K562 (cell line): ENCODE measurements around the gene TRAIP. TPM values are rescaled to one million over a fixed set of nuclear protein-coding genes. Genes with fewer than 3 reads are reported as not detected.
A peak's percentile ranks its signal among the peaks of the same experiment; 100 is the strongest.

Source experiments
- ATAC-seq: fragments of 200-7000 bp; cut with Tn5 transposase; 3 replicates; pipeline ENCODE4 v1.9.1; 2020; ENCODE audit warnings: moderate library complexity
- BruUV-seq: library from RNA; stranded (reverse); fragments of 400-500 nt; replicated peaks from 2 replicates; lab custom pipeline; 2021; lab: Mats Ljungman, UMichigan
- CTCF ChIA-PET: fragments of 300-600 bp; formaldehyde crosslinking; extraction: SDS; loops from one replicate; lab custom pipeline; 2021; ENCODE audit warnings: low intra/inter-chr PET ratio; lab: Yijun Ruan, JAX
- POLR2A ChIA-PET: fragments of 300-600, 350-650 bp; sonication (Branson Sonifier 250); formaldehyde crosslinking; extraction: SDS; loops from one replicate; lab custom pipeline; 2021; ENCODE audit warnings: antibody characterized with exemption, inconsistent platforms; lab: Yijun Ruan, JAX
- DNase-seq, 4 experiments: peaks; one replicate each; pipeline versions ENCODE4 v3.0.0 to v3.0.0-alpha.2; 2011 to 2018; ENCODE audit warnings: low spot score in 3 of 4, mixed read lengths in 3 of 4; ENCODE audit errors: extremely low read depth in 1 of 4
- FAIRE-seq: peaks from 2 replicates; lab custom pipeline; 2011; peaks lifted over from hg19 to GRCh38; lab: Jason Lieb, UNC
- H2AFZ ChIP-seq: 2 replicates; pipeline ENCODE4 v1.6.0; 2011; ENCODE audit warnings: low read depth, low read length, control low read depth, inconsistent platforms
- H3K27ac ChIP-seq: fragments of 200-600 bp; 3 replicates; pipeline ENCODE4 v1.8.0; 2011; ENCODE audit warnings: low read depth, mild to moderate bottlenecking, control low read depth, inconsistent platforms, low read length, moderate library complexity, mixed read lengths; ENCODE audit errors: extremely low read depth
- H3K27me3 ChIP-seq, 2 experiments: fragments of 300-600 bp in 1 of 2; 2 replicates in 1 of 2; 3 replicates in 1 of 2; pipeline versions ENCODE4 v1.6.0 to v1.8.0; 2011; ENCODE audit warnings: inconsistent platforms in 2 of 2, low read length in 2 of 2, mild to moderate bottlenecking in 1 of 2, mixed read lengths in 1 of 2, moderate library complexity in 1 of 2; ENCODE audit not compliant: control insufficient read depth in 2 of 2, insufficient read depth in 2 of 2
- H3K36me3 ChIP-seq: fragments of 300-600 bp; 3 replicates; pipeline ENCODE4 v1.8.0; 2011; ENCODE audit warnings: mild to moderate bottlenecking, low read length, inconsistent platforms; ENCODE audit not compliant: control insufficient read depth, insufficient read depth
- H3K4me1 ChIP-seq, 2 experiments: fragments of 200-600 bp in 1 of 2; replicated peaks in 1 of 2; 2 replicates in 1 of 2; 3 replicates in 1 of 2; pipeline versions ENCODE4 v1.5.1 to v1.8.0; 2011; ENCODE audit warnings: inconsistent platforms in 2 of 2, low read length in 2 of 2, mild to moderate bottlenecking in 1 of 2, mixed read lengths in 1 of 2, moderate library complexity in 1 of 2; ENCODE audit not compliant: control insufficient read depth in 2 of 2, insufficient read depth in 2 of 2
- H3K4me2 ChIP-seq: 2 replicates; pipeline ENCODE4 v1.6.1; 2011; ENCODE audit warnings: low read length, control low read depth, inconsistent platforms, mixed read lengths; ENCODE audit not compliant: insufficient read depth
- H3K4me3 ChIP-seq: fragments of 200-600 bp; sonication (generic), shearing (Covaris generic); 2 replicates; pipeline ENCODE4 v1.5.1; 2016; ENCODE audit warnings: control low read depth, inconsistent platforms
- H3K79me2 ChIP-seq: fragments of 200-600 bp; 3 replicates; pipeline ENCODE4 v1.8.0; 2011; ENCODE audit warnings: low read length, inconsistent platforms; ENCODE audit not compliant: control insufficient read depth, insufficient read depth
- H3K9ac ChIP-seq, 2 experiments: 2 replicates each; pipeline versions ENCODE4 v1.6.0 to v1.6.1; 2011; ENCODE audit warnings: low read depth in 2 of 2, low read length in 2 of 2, control low read depth in 1 of 2, inconsistent platforms in 1 of 2, mild to moderate bottlenecking in 1 of 2, mixed read lengths in 1 of 2; ENCODE audit not compliant: insufficient read depth in 1 of 2
- H3K9me1 ChIP-seq: one replicate; pipeline ENCODE4 v1.6.0; 2011; ENCODE audit warnings: inconsistent platforms, mild to moderate bottlenecking, low read length, moderate library complexity; ENCODE audit not compliant: control insufficient read depth, insufficient read depth
- H3K9me3 ChIP-seq: replicated peaks from 2 replicates; pipeline ENCODE4 v1.5.1; 2011; ENCODE audit warnings: low read depth, low read length, inconsistent platforms; ENCODE audit not compliant: control insufficient read depth, insufficient read depth
- H4K20me1 ChIP-seq: replicated peaks from 2 replicates; pipeline ENCODE4 v1.6.1; 2011; ENCODE audit warnings: low read length, inconsistent platforms, mixed read lengths; ENCODE audit not compliant: control insufficient read depth, insufficient read depth
- BHLHE40 ChIP-seq: IDR thresholded peaks from 2 replicates; pipeline ENCODE4 v1.6.1; 2011; ENCODE audit warnings: low read length, improper control_type of control experiment
- HDAC8 ChIP-seq: fragments of 450-650 bp; IDR thresholded peaks from 2 replicates; pipeline ENCODE4 v1.6.1; 2016; ENCODE audit warnings: mild to moderate bottlenecking, missing genetic modification characterization, moderate library complexity, missing compliant biosample characterization
- KAT2B ChIP-seq: IDR thresholded peaks from one replicate; pipeline ENCODE4 v1.6.1; 2012; ENCODE audit warnings: low read depth, mild to moderate bottlenecking, control low read depth, inconsistent platforms, low read length, moderate library complexity
- WGBS: fragments of 100-300 bp; shearing (Covaris generic); methylation state at CpG from one replicate; pipeline ENCODE4 v1.1.6; 2016; ENCODE audit warnings: low coverage, mixed read lengths; ENCODE audit not compliant: insufficient coverage; ENCODE audit errors: missing lambda C conversion rate; 5-methylcytosine and 5-hydroxymethylcytosine counted together
- in situ Hi-C: fragments of 300-500 bp; cut with MboI; formaldehyde crosslinking; loops from 4 replicates; pipeline ENCODE4 v1.15.0; 2018; ENCODE audit warnings: inconsistent platforms, mixed read lengths
- intact Hi-C: fragments of 100-400 bp; cut with micrococcal nuclease; formaldehyde crosslinking; loops from 2 replicates; pipeline ENCODE4 v1.14.2; 2022
- polyA plus RNA-seq, 8 experiments: library from polyadenylated mRNA; depleted of rRNA in 4 of 8; stranded (reverse) in 5 of 8; unstranded in 3 of 8; fragments of >200 nt; fragmentation: Nextera tagmentation in 2 of 8; fragmentation: Illumina TruSeq in 1 of 8; extraction: Ambion mirVana in 2 of 8; extraction: Trizol in 1 of 8; gene quantifications; 2 replicates each; pipeline versions ENCODE4 v1.2.1 to v1.2.3, GENCODE V29; 2011 to 2014; ENCODE audit warnings: inconsistent platforms in 1 of 8, missing spikeins in 1 of 8
- total RNA-seq, 7 experiments: library from RNA; depleted of rRNA in 6 of 7; stranded (reverse); fragments of >200 nt in 6 of 7; fragmentation: Illumina TruSeq in 2 of 7; extraction: Trizol in 2 of 7; gene quantifications; 2 replicates each; pipeline versions ENCODE4 v1.2.1 to v1.2.3, GENCODE V29; 2011 to 2021; ENCODE audit warnings: low replicate concordance in 1 of 7
- TF ChIP-seq, protein P1 (sequence below): fragments of 450-650 bp; formaldehyde crosslinking; IDR thresholded peaks from 2 replicates; pipeline ENCODE4 v1.4.0; 2022; ENCODE audit warnings: missing genetic modification characterization

TRAIP gene
- total and polyA plus RNA-seq, 9 of the 15 experiments (the other 6 are each of a cell fraction or from before 2014, with no cell fraction given) = 14.3 to 38.6 (median 21.2) TPM

DNA sequence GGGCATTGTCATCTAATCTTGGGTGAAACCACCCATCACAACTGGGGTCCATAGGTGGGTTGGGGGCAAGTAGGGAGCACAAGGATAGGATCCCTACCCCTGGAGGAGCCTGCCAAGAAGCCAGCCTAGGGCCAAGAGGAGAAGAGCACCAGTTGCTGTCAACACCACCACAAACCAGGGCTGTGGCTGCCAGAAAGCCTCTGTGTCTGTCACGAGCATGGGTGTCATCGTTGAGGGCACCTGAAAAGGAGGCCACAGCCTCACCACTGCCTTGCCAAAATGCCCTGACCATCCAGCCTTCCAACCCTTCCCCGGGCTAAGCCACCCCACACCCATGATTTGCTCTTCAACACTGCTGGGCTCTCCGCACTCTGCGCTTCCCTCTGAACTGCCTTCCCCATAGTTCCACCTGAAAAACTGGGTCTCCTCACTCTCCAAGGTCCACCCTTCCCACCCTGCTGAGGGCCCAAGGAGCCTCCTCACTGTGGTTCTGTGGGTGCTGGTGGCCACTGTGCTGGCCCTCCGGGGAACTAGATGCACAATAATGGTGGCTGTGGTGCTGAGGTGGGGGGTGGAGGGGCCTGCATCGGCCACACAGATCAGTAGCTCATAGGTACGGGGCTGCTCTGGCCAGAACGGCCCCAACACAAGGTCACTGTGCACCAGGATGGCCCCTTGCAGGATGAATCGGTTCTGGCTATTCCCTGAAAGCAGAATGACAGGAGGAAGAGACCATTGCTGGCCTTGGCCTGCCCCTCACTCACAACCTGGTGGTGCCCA lies 63.8 kb downstream of the TRAIP start:
- Histone ChIP-seq H3K36me3 (no peaks in the 10 kb centered on the region), H3K4me1 (peaks cover 3 to 11% of the 10 kb centered on the region in 2 experiments; a peak in 3 of 5 replicates), H4K20me1 (no peaks in the 10 kb centered on the region), H3K79me2 (no peaks in the 10 kb centered on the region), H2AFZ (no peak overlapping the region), H3K9me1 (no peaks in the 10 kb centered on the region), H3K4me2 (no peak overlapping the region), H3K27ac (no peak overlapping the region), H3K4me3 (no peak overlapping the region), H3K9me3 (no peaks in the 10 kb centered on the region), H3K27me3 (no peaks in the 10 kb centered on the region), H3K9ac (peak overlapping the region in 1 of 2 experiments; percentile 17; a peak in 1 of 4 replicates)
- no TSS peak for BruUV-seq
- POLR2A ChIA-PET = interaction anchor here (0.6 kb wide), 1 partner anchor 56 kb away, joined by 3 read pairs; no protein-coding TSS in a partner anchor
- ATAC-seq (no peak), FAIRE-seq (no peak), DNase-seq (no peak)
- CTCF ChIA-PET = no interaction called here
- WGBS = 40% methylated on average over 9 of the region's 10 CpGs
- in situ Hi-C loops = no loop called here
- intact Hi-C loops = no loop called here
- no peak for TF ChIP-seq KAT2B
- TF ChIP-seq, protein P1, sequence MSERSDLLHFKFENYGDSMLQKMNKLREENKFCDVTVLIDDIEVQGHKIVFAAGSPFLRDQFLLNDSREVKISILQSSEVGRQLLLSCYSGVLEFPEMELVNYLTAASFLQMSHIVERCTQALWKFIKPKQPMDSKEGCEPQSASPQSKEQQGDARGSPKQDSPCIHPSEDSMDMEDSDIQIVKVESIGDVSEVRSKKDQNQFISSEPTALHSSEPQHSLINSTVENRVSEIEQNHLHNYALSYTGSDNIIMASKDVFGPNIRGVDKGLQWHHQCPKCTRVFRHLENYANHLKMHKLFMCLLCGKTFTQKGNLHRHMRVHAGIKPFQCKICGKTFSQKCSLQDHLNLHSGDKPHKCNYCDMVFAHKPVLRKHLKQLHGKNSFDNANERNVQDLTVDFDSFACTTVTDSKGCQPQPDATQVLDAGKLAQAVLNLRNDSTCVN (CRISPR knock-in tag) = no peak
- no peak for TF ChIP-seq BHLHE40
- TF ChIP-seq HDAC8 (tag) = no peak
